Transverse colon (tissue), 4 donors: ENCODE data around the gene PCSK6. TPM values are rescaled to one million over a fixed set of nuclear protein-coding genes. Genes with fewer than 3 reads are reported as not detected.

Source experiments
- DNase-seq: peaks from one replicate; pipeline ENCODE4 v3.0.0-alpha.2; 2019
- H3K27ac ChIP-seq, 4 donors: fragments of 200-600 bp; sonication (generic); 2 replicates each; pipeline ENCODE4 v1.5.1; 2016 to 2018; ENCODE audit warnings: inconsistent platforms in 4 of 4
- H3K27me3 ChIP-seq: fragments of 200-600 bp; sonication (generic); 2 replicates; pipeline ENCODE4 v1.5.1; 2017; ENCODE audit warnings: inconsistent platforms
- H3K36me3 ChIP-seq, 4 donors: fragments of 200-600 bp; sonication (generic); 2 replicates each; pipeline ENCODE4 v1.5.1; 2017 to 2019; ENCODE audit warnings: inconsistent platforms in 4 of 4
- H3K4me1 ChIP-seq, 4 donors: fragments of 200-600 bp; sonication (generic); 2 replicates each; pipeline ENCODE4 v1.5.1; 2017 to 2020; ENCODE audit warnings: inconsistent platforms in 4 of 4
- H3K4me3 ChIP-seq, 4 donors: fragments of 200-600 bp; sonication (generic); 1 replicate in 1 of 4; 2 replicates in 3 of 4; pipeline versions ENCODE4 v1.5.1 to v1.6.1; 2017 to 2019; ENCODE audit warnings: inconsistent platforms in 4 of 4
- H3K9me3 ChIP-seq, 2 donors: fragments of 200-600 bp; sonication (generic); 2 replicates each; pipeline ENCODE4 v1.5.1; 2017 to 2019; ENCODE audit warnings: inconsistent platforms in 2 of 2
- EP300 ChIP-seq: sonication (generic); formaldehyde crosslinking; IDR thresholded peaks from one replicate; pipeline ENCODE4 v1.6.1; 2017; ENCODE audit warnings: antibody characterized with exemption, low read depth
- POLR2A ChIP-seq: fragments of 450-650 bp; IDR thresholded peaks from one replicate; pipeline ENCODE4 v1.6.1; 2016; ENCODE audit warnings: antibody characterized with exemption, mild to moderate bottlenecking, moderate library complexity
- POLR2AphosphoS5 ChIP-seq, 3 donors: sonication (generic); formaldehyde crosslinking; IDR thresholded peaks; one replicate each; pipeline ENCODE4 v1.6.1; 2016; ENCODE audit warnings: antibody characterized with exemption in 3 of 3
- WGBS, 2 donors: methylation state at CpG; one replicate each; pipeline ENCODE4 v1.1.5; 2018; ENCODE audit warnings: low coverage in 1 of 2; 5-methylcytosine and 5-hydroxymethylcytosine counted together
- in situ Hi-C, 4 donors: fragments of 200-750 bp; cut with MboI; loops; one replicate each; pipeline versions ENCODE4 v1.15.0 to v1.15.1; 2017; ENCODE audit warnings: low sequenced_read_pairs in 3 of 4, low pct_ligation_motif_present in 1 of 4, low pct_unique_long_range_greater_than_20kb in 1 of 4
- intact Hi-C: fragments of 100-400 bp; cut with DNase I; formaldehyde crosslinking; loops from one replicate; pipeline ENCODE4 v1.15.1; 2023; ENCODE audit warnings: low total_unique reads
- total RNA-seq, 4 donors: library from RNA; depleted of rRNA; stranded (reverse); fragments of >200 nt; gene quantifications; one replicate each; pipeline ENCODE4 v1.1.0, GENCODE V29; 2016
- TF ChIP-seq, protein P1 (sequence below), 5 experiments: fragments of 200-600 bp in 3 of 5; fragments of 450-650 bp in 2 of 5; sonication (generic) in 3 of 5; IDR thresholded peaks; 1 replicate in 2 of 5; 2 replicates in 3 of 5; pipeline ENCODE4 v1.5.1; 2016 to 2017; ENCODE audit warnings: antibody characterized with exemption in 5 of 5, inconsistent platforms in 3 of 5, mild to moderate bottlenecking in 2 of 5, moderate library complexity in 1 of 5

PCSK6 gene
- total RNA-seq, 4 donors from 2014 or later, result 20.3 to 119 (median 49.7) TPM

DNA sequence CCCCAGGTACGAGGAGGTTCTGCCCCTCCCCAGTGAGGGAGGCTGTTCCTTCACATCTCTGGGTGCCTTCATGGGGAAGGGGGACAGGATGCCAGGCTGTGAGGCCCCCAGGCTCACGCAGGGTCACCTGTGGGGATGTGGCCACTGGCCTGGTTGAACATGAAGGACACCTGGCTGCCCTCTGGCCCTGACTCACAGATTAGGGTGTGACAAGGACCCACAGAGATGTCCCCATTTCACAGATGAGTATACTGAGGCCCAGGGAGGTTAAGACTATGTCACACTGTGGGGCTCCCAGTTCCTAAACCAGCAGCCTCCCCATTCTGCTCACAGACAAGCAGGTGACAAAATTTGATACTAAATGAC, 42.4 kb downstream of the PCSK6 start:
- intact Hi-C loops, result no loop called here
- no peak for DNase-seq
- in situ Hi-C loops, result no loop called here

GRCh38 chr15:101446518-101447167, 42.9 kb downstream of the PCSK6 start:
- in situ Hi-C loops (no loop called here), intact Hi-C loops (no loop called here)
- Histone ChIP-seq H3K9me3 (no peaks in the 10 kb centered on the region), H3K27ac (peak overlapping the region in 2 of 4 donors; percentile 2 to 15), H3K4me3 (no peak overlapping the region), H3K27me3 (no peaks in the 10 kb centered on the region), H3K36me3 (no peaks in the 10 kb centered on the region), H3K4me1 (no peaks in the 10 kb centered on the region)
- TF ChIP-seq, protein P1, sequence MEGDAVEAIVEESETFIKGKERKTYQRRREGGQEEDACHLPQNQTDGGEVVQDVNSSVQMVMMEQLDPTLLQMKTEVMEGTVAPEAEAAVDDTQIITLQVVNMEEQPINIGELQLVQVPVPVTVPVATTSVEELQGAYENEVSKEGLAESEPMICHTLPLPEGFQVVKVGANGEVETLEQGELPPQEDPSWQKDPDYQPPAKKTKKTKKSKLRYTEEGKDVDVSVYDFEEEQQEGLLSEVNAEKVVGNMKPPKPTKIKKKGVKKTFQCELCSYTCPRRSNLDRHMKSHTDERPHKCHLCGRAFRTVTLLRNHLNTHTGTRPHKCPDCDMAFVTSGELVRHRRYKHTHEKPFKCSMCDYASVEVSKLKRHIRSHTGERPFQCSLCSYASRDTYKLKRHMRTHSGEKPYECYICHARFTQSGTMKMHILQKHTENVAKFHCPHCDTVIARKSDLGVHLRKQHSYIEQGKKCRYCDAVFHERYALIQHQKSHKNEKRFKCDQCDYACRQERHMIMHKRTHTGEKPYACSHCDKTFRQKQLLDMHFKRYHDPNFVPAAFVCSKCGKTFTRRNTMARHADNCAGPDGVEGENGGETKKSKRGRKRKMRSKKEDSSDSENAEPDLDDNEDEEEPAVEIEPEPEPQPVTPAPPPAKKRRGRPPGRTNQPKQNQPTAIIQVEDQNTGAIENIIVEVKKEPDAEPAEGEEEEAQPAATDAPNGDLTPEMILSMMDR (IDR thresholded peaks at IDR 0.05), result no peak
- no peak for TF ChIP-seq EP300
- TF ChIP-seq POLR2AphosphoS5 (IDR thresholded peaks at IDR 0.05), result no peak
- no peak for TF ChIP-seq POLR2A
- WGBS, 2 donors, result 74 to 100% methylated on average over 1 to 12 of the region's 12 CpGs
- DNase-seq, result no peak

More for the DNA sequence above, 42.4 kb downstream of the PCSK6 start:
- Histone ChIP-seq H3K4me1 (no peaks in the 10 kb centered on the region), H3K27ac (peak overlapping the region in 2 of 4 donors; percentile 2 to 15), H3K27me3 (no peaks in the 10 kb centered on the region), H3K36me3 (no peaks in the 10 kb centered on the region), H3K4me3 (no peak overlapping the region), H3K9me3 (no peaks in the 10 kb centered on the region)
- TF ChIP-seq EP300 (no peak), POLR2A (no peak), POLR2AphosphoS5 (IDR thresholded peaks at IDR 0.05) (no peak)
- TF ChIP-seq, protein P1 (IDR thresholded peaks at IDR 0.05), result no peak
- 89% methylated on average over 2 of the region's 2 CpGs; no CpG with 5 or more reads in 1 of the 2 donors for WGBS, 2 donors

- 58 to 69% methylated on average over 12 to 21 of the region's 22 CpGs for WGBS, 2 donors
- Histone ChIP-seq H3K36me3 (no peaks in the 10 kb centered on the region), H3K9me3 (no peaks in the 10 kb centered on the region), H3K27ac (peak overlapping the region in 3 of 4 donors; percentile 41 to 66 (median 53)), H3K4me1 (no peaks in the 10 kb centered on the region), H3K27me3 (no peaks in the 10 kb centered on the region), H3K4me3 (no peak overlapping the region)
- no peak for DNase-seq
- in situ Hi-C loops (no loop called here), intact Hi-C loops (no loop called here)
- TF ChIP-seq POLR2AphosphoS5 (IDR thresholded peaks at IDR 0.05), result no peak
- no peak for TF ChIP-seq POLR2A
- TF ChIP-seq, protein P1 (IDR thresholded peaks at IDR 0.05), result no peak
Measured at GRCh38 chr15:101445562-101446517, 43.7 kb downstream of the PCSK6 start.

- Histone ChIP-seq H3K27me3 (no peaks in the 10 kb centered on the region), H3K4me1 (no peaks in the 10 kb centered on the region), H3K27ac (peak overlapping the region in 2 of 4 donors; percentile 41 to 66), H3K9me3 (no peaks in the 10 kb centered on the region), H3K4me3 (no peak overlapping the region), H3K36me3 (no peaks in the 10 kb centered on the region)
- in situ Hi-C loops, result no loop called here
- no peak for DNase-seq
- intact Hi-C loops, result no loop called here
- TF ChIP-seq EP300 (no peak), POLR2AphosphoS5 (IDR thresholded peaks at IDR 0.05) (no peak), POLR2A (no peak)
- TF ChIP-seq, protein P1 (IDR thresholded peaks at IDR 0.05), result no peak
- WGBS, 2 donors, result 91 to 92% methylated on average over 9 to 12 of the region's 12 CpGs
Measured at GRCh38 chr15:101444807-101445508, 44.5 kb downstream of the PCSK6 start.
